Measurements from ENCODE around the gene NUAK2.
"Not testable (repeated sequence)": the region's sequence is repeated elsewhere in the genome, so short reads cannot be mapped to it uniquely, and the experiment has no call there.

The NUAK2 gene

GRCh38 chr1:205321162-205321958, at the start of gene NUAK2:
TSS of gene NUAK2 (minus strand) at chr1:205321745. CDS start at chr1:205321628, 117 bp downstream.
- DNase-seq, result peak; percentile 90

GRCh38 chr1:205370780-205371179, 49.2 kb upstream of the NUAK2 start:
- no peak for DNase-seq

- DNase-seq, result no peak
These were observed 48.2 kb upstream of the NUAK2 start for GRCh38 chr1:205369701-205370123.

GRCh38 chr1:205368478-205368877, 46.9 kb upstream of the NUAK2 start:
- no peak for DNase-seq

GRCh38 chr1:205365945-205366463, 44.5 kb upstream of the NUAK2 start:
- no peak for DNase-seq

GRCh38 chr1:205365086-205365485, 43.5 kb upstream of the NUAK2 start:
- DNase-seq, result not testable (repeated sequence)

- DNase-seq, result no peak
These were observed 39.3 kb upstream of the NUAK2 start for GRCh38 chr1:205360891-205361290.

- DNase-seq, result no peak
These were observed 38.4 kb upstream of the NUAK2 start for GRCh38 chr1:205359771-205360565.

GRCh38 chr1:205358579-205358978, 37.0 kb upstream of the NUAK2 start:
- no peak for DNase-seq

- DNase-seq, result no peak
These were observed 36.0 kb upstream of the NUAK2 start for GRCh38 chr1:205357567-205357966.

GRCh38 chr1:205356440-205357139, 35.0 kb upstream of the NUAK2 start, which contains the start of gene KLHDC8A:
TSS of gene KLHDC8A (minus strand) at chr1:205356922. CDS start at chr1:205343604, 13,318 bp downstream.
- DNase-seq, result no peak

GRCh38 chr1:205355075-205355453, 33.5 kb upstream of the NUAK2 start:
- DNase-seq, result no peak

GRCh38 chr1:205354259-205355074, 32.9 kb upstream of the NUAK2 start:
- DNase-seq, result peak; percentile 74

- no peak for DNase-seq
These were observed 32.1 kb upstream of the NUAK2 start for GRCh38 chr1:205353612-205354011.

- DNase-seq, result no peak
These were observed 31.6 kb upstream of the NUAK2 start for GRCh38 chr1:205353191-205353590.

GRCh38 chr1:205351984-205352713, 30.6 kb upstream of the NUAK2 start:
- no peak for DNase-seq

- DNase-seq, result no peak
These were observed 29.2 kb upstream of the NUAK2 start for GRCh38 chr1:205350691-205351141.

GRCh38 chr1:205350124-205350523, 28.6 kb upstream of the NUAK2 start:
- DNase-seq, result no peak

- DNase-seq, result no peak
These were observed 27.3 kb upstream of the NUAK2 start for GRCh38 chr1:205348554-205349487.

GRCh38 chr1:205346956-205347574, 25.5 kb upstream of the NUAK2 start:
- DNase-seq, result no peak

Measured in suppressor macrophage treated with lipopolysaccharide for 4 hours (primary cell).